GM23248 (cell line): Measurements from ENCODE around the gene ROR1. TPM values are rescaled to one million over a fixed set of nuclear protein-coding genes. Genes with fewer than 3 reads are reported as not detected.

Experiments
- DNase-seq: peaks from one replicate; pipeline ENCODE4 v3.0.0-alpha.2; 2015
- H2AFZ ChIP-seq: fragments of 200-600 bp; sonication (generic); 2 replicates; pipeline ENCODE4 v1.6.1; 2016; ENCODE audit warnings: antibody characterized with exemption
- H3F3A ChIP-seq: fragments of 200-600 bp; sonication (generic); 2 replicates; pipeline ENCODE4 v1.6.1; 2016; ENCODE audit warnings: mild to moderate bottlenecking, antibody characterized with exemption, mixed run types; ENCODE audit not compliant: insufficient read depth
- H3K27ac ChIP-seq: fragments of 200-600 bp; sonication (generic); 2 replicates; pipeline ENCODE4 v1.5.1; 2016; ENCODE audit warnings: mild to moderate bottlenecking
- H3K27me3 ChIP-seq: fragments of 200-600 bp; sonication (generic); replicated peaks from 2 replicates; pipeline ENCODE4 v1.6.1; 2016; ENCODE audit warnings: mild to moderate bottlenecking; ENCODE audit not compliant: insufficient read depth
- H3K36me3 ChIP-seq: fragments of 200-600 bp; sonication (generic); 2 replicates; pipeline ENCODE4 v1.6.1; 2016; ENCODE audit warnings: low read depth, mild to moderate bottlenecking
- H3K4me1 ChIP-seq: fragments of 200-600 bp; sonication (generic); 2 replicates; pipeline ENCODE4 v1.6.1; 2016; ENCODE audit warnings: mild to moderate bottlenecking; ENCODE audit not compliant: insufficient read depth
- H3K4me2 ChIP-seq: fragments of 200-600 bp; sonication (generic); one replicate; pipeline ENCODE4 v1.6.1; 2016; ENCODE audit warnings: mild to moderate bottlenecking; ENCODE audit not compliant: unreplicated experiment
- H3K4me3 ChIP-seq: fragments of 200-600 bp; sonication (generic); 2 replicates; pipeline ENCODE4 v1.5.1; 2016; ENCODE audit warnings: mild to moderate bottlenecking
- H3K79me2 ChIP-seq: fragments of 200-600 bp; sonication (generic); 2 replicates; pipeline ENCODE4 v1.6.1; 2016; ENCODE audit warnings: mild to moderate bottlenecking; ENCODE audit not compliant: insufficient read depth
- H3K9ac ChIP-seq: fragments of 200-600 bp; sonication (generic); 2 replicates; pipeline ENCODE4 v1.6.1; 2016; ENCODE audit warnings: mild to moderate bottlenecking
- H3K9me2 ChIP-seq: fragments of 200-600 bp; sonication (generic); 2 replicates; pipeline ENCODE4 v1.6.1; 2016; ENCODE audit warnings: mixed run types, mild to moderate bottlenecking, moderate library complexity; ENCODE audit not compliant: insufficient read depth
- H3K9me3 ChIP-seq: fragments of 200-600 bp; sonication (generic); one replicate; pipeline ENCODE4 v1.6.1; 2017; ENCODE audit warnings: low read depth
- H4K20me1 ChIP-seq: fragments of 200-600 bp; sonication (generic); 2 replicates; pipeline ENCODE4 v1.6.0; 2016; ENCODE audit not compliant: insufficient read depth
- EZH2 ChIP-seq: fragments of 200-600 bp; sonication (generic); IDR thresholded peaks from 2 replicates; pipeline ENCODE4 v1.6.1; 2018; ENCODE audit warnings: antibody characterized with exemption, mild to moderate bottlenecking; ENCODE audit not compliant: insufficient read depth, poor library complexity, severe bottlenecking
- EZH2phosphoT487 ChIP-seq: fragments of 200-600 bp; sonication (generic); IDR thresholded peaks from 2 replicates; pipeline ENCODE4 v1.6.1; 2018; ENCODE audit warnings: antibody characterized with exemption, moderate library complexity, mild to moderate bottlenecking, low read depth; ENCODE audit not compliant: insufficient read depth
- WGBS, 2 experiments: methylation state at CpG; one replicate each; pipeline ENCODE4 v1.1.6; 2015 to 2017; ENCODE audit warnings: low lambda C conversion rate in 2 of 2, low coverage in 1 of 2; ENCODE audit errors: missing lambda C conversion rate in 2 of 2; 5-methylcytosine and 5-hydroxymethylcytosine counted together
- in situ Hi-C: fragments of 300-500 bp; cut with MboI; formaldehyde crosslinking; loops from 2 replicates; pipeline ENCODE4 v1.15.0; 2020
- polyA plus RNA-seq: library from polyadenylated mRNA; unstranded; fragments of >200 nt; fragmentation: Nextera tagmentation; extraction: Ambion mirVana; gene quantifications from 2 replicates; pipeline ENCODE4 v1.2.1, GENCODE V29; 2016
- total RNA-seq: library from RNA; depleted of rRNA; stranded (reverse); fragments of >200 nt; shearing (Covaris generic); gene quantifications from 2 replicates; pipeline ENCODE4 v1.2.3, GENCODE V29; 2014

ROR1 gene
- total and polyA plus RNA-seq, 2 experiments from 2014 or later = 12.0 to 13.3 TPM

GRCh38 chr1:63817152-63817667 is 43.4 kb downstream of the ROR1 start:
- H3K36me3 ChIP-seq = no peaks in the 10 kb centered on the region
- peaks cover 33% of the 10 kb centered on the region for H3K4me1 ChIP-seq
- no peak overlapping the region for H2AFZ ChIP-seq
- peak; percentile 8 for DNase-seq
- peaks cover 16% of the 10 kb centered on the region for H3F3A ChIP-seq
- H3K27ac ChIP-seq = no peak overlapping the region
- H3K79me2 ChIP-seq = peaks cover 72% of the 10 kb centered on the region
- H3K27me3 ChIP-seq = no peaks in the 10 kb centered on the region
- no peak overlapping the region for H3K4me2 ChIP-seq
- no peaks in the 10 kb centered on the region; the same call in 1 of the 2 replicates for H4K20me1 ChIP-seq
- no peak overlapping the region for H3K4me3 ChIP-seq
- H3K9me3 ChIP-seq = no peaks in the 10 kb centered on the region
- H3K9me2 ChIP-seq = no peaks in the 10 kb centered on the region
- WGBS, 2 experiments = 43 to 45% methylated on average over 5 of the region's 5 CpGs
- H3K9ac ChIP-seq = no peak overlapping the region
- in situ Hi-C loops = no loop called here
- TF ChIP-seq EZH2 (no peak), EZH2phosphoT487 (no peak)

- H3K36me3 ChIP-seq = no peaks in the 10 kb centered on the region
- peaks cover 16% of the 10 kb centered on the region for H3F3A ChIP-seq
- H2AFZ ChIP-seq = no peak overlapping the region
- H4K20me1 ChIP-seq = no peaks in the 10 kb centered on the region; the same call in 1 of the 2 replicates
- no peak overlapping the region for H3K9ac ChIP-seq
- no peaks in the 10 kb centered on the region for H3K9me2 ChIP-seq
- H3K27ac ChIP-seq = no peak overlapping the region
- no peaks in the 10 kb centered on the region for H3K9me3 ChIP-seq
- WGBS, 2 experiments = 83 to 90% methylated on average over 6 of the region's 6 CpGs
- H3K79me2 ChIP-seq = peaks cover 68% of the 10 kb centered on the region
- TF ChIP-seq EZH2phosphoT487 = no peak
- no peak for TF ChIP-seq EZH2
- H3K4me3 ChIP-seq = no peak overlapping the region
- no peak overlapping the region for H3K4me2 ChIP-seq
- DNase-seq = no peak
- in situ Hi-C loops = no loop called here
- H3K27me3 ChIP-seq = no peaks in the 10 kb centered on the region
- H3K4me1 ChIP-seq = peaks cover 33% of the 10 kb centered on the region
These were observed 43.9 kb downstream of the ROR1 start for GRCh38 chr1:63817700-63818099.

- no peak overlapping the region for H3K9ac ChIP-seq
- H3K27ac ChIP-seq = no peak overlapping the region
- no peak overlapping the region for H3K4me2 ChIP-seq
- in situ Hi-C loops = no loop called here
- H3K36me3 ChIP-seq = no peaks in the 10 kb centered on the region
- H2AFZ ChIP-seq = no peak overlapping the region
- H3K27me3 ChIP-seq = no peaks in the 10 kb centered on the region
- H4K20me1 ChIP-seq = no peaks in the 10 kb centered on the region; the same call in 1 of the 2 replicates
- no peaks in the 10 kb centered on the region for H3K9me3 ChIP-seq
- WGBS, 2 experiments = 84 to 86% methylated on average over 1 of the region's 1 CpG
- DNase-seq = peak; percentile 31
- peaks cover 28% of the 10 kb centered on the region for H3K4me1 ChIP-seq
- H3K4me3 ChIP-seq = no peak overlapping the region
- peaks cover 62% of the 10 kb centered on the region for H3K79me2 ChIP-seq
- H3K9me2 ChIP-seq = no peaks in the 10 kb centered on the region
- H3F3A ChIP-seq = peaks cover 8% of the 10 kb centered on the region
- TF ChIP-seq EZH2phosphoT487 (no peak), EZH2 (no peak)
These were observed 44.9 kb downstream of the ROR1 start for GRCh38 chr1:63818567-63819325.

GRCh38 chr1:63819795-63820194 is 46.0 kb downstream of the ROR1 start:
- no peak for DNase-seq
- peaks cover 62% of the 10 kb centered on the region for H3K79me2 ChIP-seq

More at GRCh38 chr1:63819795-63820194, 46.0 kb downstream of the ROR1 start:
- Histone ChIP-seq H3K27me3 (no peaks in the 10 kb centered on the region), H3K27ac (no peak overlapping the region), H3K4me2 (no peak overlapping the region), H3K9me2 (no peaks in the 10 kb centered on the region), H2AFZ (no peak overlapping the region), H3K36me3 (no peaks in the 10 kb centered on the region), H3K9me3 (no peaks in the 10 kb centered on the region), H3K4me3 (no peak overlapping the region), H4K20me1 (no peaks in the 10 kb centered on the region; the same call in 1 of the 2 replicates), H3F3A (peaks cover 3% of the 10 kb centered on the region), H3K9ac (no peak overlapping the region), H3K4me1 (peaks cover 26% of the 10 kb centered on the region)
- WGBS, 2 experiments = 95 to 98% methylated on average over 2 of the region's 2 CpGs
- TF ChIP-seq EZH2phosphoT487 (no peak), EZH2 (no peak)
- in situ Hi-C loops = no loop called here
